Stimulated activated CD8-positive, alpha-beta memory T cell treated with anti-CD3 and anti-CD28 coated beads, Interleukin-12 subunit alpha, Interleukin-12 subunit beta, amount 100 ng/mL, for 24 hours (primary cell): ENCODE data around the gene TUBB4A.
"Not testable (repeated sequence)": the region's sequence is repeated elsewhere in the genome, so short reads cannot be mapped to it uniquely, and the experiment has no call there.

Experiments
- DNase-seq: peaks from one replicate; pipeline ENCODE4 v3.0.0-alpha.2; 2020; ENCODE audit errors: extremely low read depth

The TUBB4A gene

GRCh38 chr19:6524311-6524710 is 22.2 kb upstream of the TUBB4A start:
- DNase-seq, result no peak

GRCh38 chr19:6522712-6523111 is 20.6 kb upstream of the TUBB4A start:
- DNase-seq, result no peak

- DNase-seq, result peak; percentile 32
Observed at GRCh38 chr19:6521718-6522646, 19.9 kb upstream of the TUBB4A start.

GRCh38 chr19:6519289-6519688 is 17.2 kb upstream of the TUBB4A start:
- no peak for DNase-seq

- no peak for DNase-seq
Observed at GRCh38 chr19:6518145-6518911, 16.2 kb upstream of the TUBB4A start.

GRCh38 chr19:6516659-6517291 is 14.7 kb upstream of the TUBB4A start:
- peak; percentile 82 for DNase-seq

GRCh38 chr19:6516018-6516658 is 14.0 kb upstream of the TUBB4A start:
- DNase-seq, result peak; percentile 52

- no peak for DNase-seq
Observed at GRCh38 chr19:6514926-6515544, 12.9 kb upstream of the TUBB4A start.

GRCh38 chr19:6514089-6514488 is 12.0 kb upstream of the TUBB4A start:
- no peak for DNase-seq

GRCh38 chr19:6510618-6511017 is 8.5 kb upstream of the TUBB4A start:
- DNase-seq, result no peak

GRCh38 chr19:6509118-6509971 is 7.2 kb upstream of the TUBB4A start:
- no peak for DNase-seq

- not testable (repeated sequence) for DNase-seq
Observed at GRCh38 chr19:6508028-6508771, 6.1 kb upstream of the TUBB4A start.

- DNase-seq, result no peak
Observed at GRCh38 chr19:6503407-6504201, 1.5 kb upstream of the TUBB4A start.

GRCh38 chr19:6500837-6501739 is 1.0 kb downstream of the TUBB4A start:
- no peak for DNase-seq

- DNase-seq, result no peak
Observed at GRCh38 chr19:6499052-6499790, 2.9 kb downstream of the TUBB4A start.

- no peak for DNase-seq
Observed at GRCh38 chr19:6498294-6499036, 3.6 kb downstream of the TUBB4A start.
